CD4-positive, CD25-positive, alpha-beta regulatory T cell (primary cell): ENCODE results near the gene HCN2. TPM values are rescaled to one million over a fixed set of nuclear protein-coding genes. Genes with fewer than 3 reads are reported as not detected.
A peak's percentile ranks its signal among the peaks of the same experiment; 100 is the strongest.

ENCODE experiments used
- ATAC-seq, 2 donors: fragments of 150-1000 bp; cut with Tn5 transposase; one replicate each; pipeline ENCODE4 v1.10.0; 2021; ENCODE audit warnings: low read depth in 2 of 2, moderate number of reproducible peaks in 2 of 2, moderate library complexity in 1 of 2
- DNase-seq, 3 donors: peaks; one replicate each; pipeline versions ENCODE4 v3.0.0 to v3.0.0-alpha.2; 2012 to 2022; ENCODE audit warnings: mixed read lengths in 1 of 3
- H3K27ac ChIP-seq: one replicate; pipeline ENCODE4 v1.7.0; 2013; ENCODE audit warnings: mild to moderate bottlenecking, low read length; ENCODE audit not compliant: insufficient read depth, poor library complexity, severe bottlenecking
- H3K27me3 ChIP-seq: one replicate; pipeline ENCODE4 v1.7.0; 2013; ENCODE audit warnings: low read length; ENCODE audit not compliant: control insufficient read depth, insufficient read depth
- H3K36me3 ChIP-seq: one replicate; pipeline ENCODE4 v1.7.0; 2013; ENCODE audit warnings: mild to moderate bottlenecking, low read length, moderate library complexity; ENCODE audit not compliant: control insufficient read depth, insufficient read depth
- H3K4me1 ChIP-seq: 2 replicates; pipeline ENCODE4 v1.7.0; 2013; ENCODE audit warnings: mild to moderate bottlenecking, low read length; ENCODE audit not compliant: insufficient read depth, control insufficient read depth, poor library complexity, severe bottlenecking
- H3K4me3 ChIP-seq: one replicate; pipeline ENCODE4 v1.7.0; 2013; ENCODE audit warnings: low read depth, mild to moderate bottlenecking, low read length, moderate library complexity
- H3K9me3 ChIP-seq, 2 experiments: 1 replicate in 1 of 2; 2 replicates in 1 of 2; pipeline ENCODE4 v1.7.0; 2013; ENCODE audit warnings: low read length in 2 of 2, mild to moderate bottlenecking in 1 of 2, moderate library complexity in 1 of 2; ENCODE audit not compliant: control insufficient read depth in 2 of 2
- H3K27ac Mint-ChIP-seq, 3 donors: one replicate each; pipeline ENCODE4 v1.8.0; 2020 to 2022; ENCODE audit warnings: mild to moderate bottlenecking in 3 of 3, mixed read lengths in 3 of 3, moderate library complexity in 2 of 3
- H3K27me3 Mint-ChIP-seq: one replicate; pipeline ENCODE4 v1.8.0; 2022; ENCODE audit warnings: mild to moderate bottlenecking, mixed read lengths
- H3K36me3 Mint-ChIP-seq: one replicate; pipeline ENCODE4 v1.8.0; 2020; ENCODE audit warnings: mixed read lengths
- H3K4me1 Mint-ChIP-seq, 4 donors: one replicate each; pipeline ENCODE4 v1.8.0; 2020 to 2022; ENCODE audit warnings: mixed read lengths in 4 of 4, mild to moderate bottlenecking in 1 of 4
- H3K4me3 Mint-ChIP-seq, 4 donors: one replicate each; pipeline ENCODE4 v1.8.0; 2020 to 2022; ENCODE audit warnings: mild to moderate bottlenecking in 4 of 4, mixed read lengths in 4 of 4, moderate library complexity in 3 of 4
- H3K9me3 Mint-ChIP-seq, 7 donors: one replicate each; pipeline ENCODE4 v1.8.0; 2020 to 2022; ENCODE audit warnings: mixed read lengths in 7 of 7, mild to moderate bottlenecking in 3 of 7, moderate library complexity in 2 of 7
- polyA plus RNA-seq, 4 donors: library from polyadenylated mRNA; unstranded; fragments of 300-500 nt; fragmentation: Illumina TruSeq; gene quantifications; one replicate each; pipeline ENCODE4 v1.2.3, GENCODE V29; 2021
- total RNA-seq: library from RNA; stranded (reverse); gene quantifications from one replicate; pipeline ENCODE4 v1.2.3, GENCODE V29; 2022

HCN2 gene
- total and polyA plus RNA-seq, 5 donors from 2014 or later = 1.2 TPM; not detected in 4

DNA sequence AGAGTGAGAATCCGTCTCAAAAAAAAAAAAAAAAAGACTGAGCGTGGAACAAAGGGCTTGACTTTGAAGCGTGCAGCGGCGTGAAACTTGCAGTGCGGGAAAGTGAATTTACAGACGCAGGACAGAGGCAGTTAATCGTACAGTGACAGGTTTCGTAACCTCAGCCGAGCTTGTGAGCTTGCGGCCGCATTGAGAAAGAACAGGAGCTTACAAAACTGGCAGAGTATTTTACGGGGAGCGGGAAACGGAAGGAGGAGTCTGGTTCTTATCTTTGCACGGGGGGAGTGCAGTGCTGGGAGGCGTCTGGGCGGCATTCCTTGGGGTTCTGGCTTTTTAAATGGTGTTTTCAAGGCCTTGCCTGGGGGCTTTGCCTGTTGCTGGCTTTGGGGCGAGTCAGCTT, 23.3 kb upstream of the HCN2 start:
- peaks cover 0 to 4% (median 0%) of the 10 kb centered on the region in 7 donors for H3K9me3 Mint-ChIP-seq
- no peak for ATAC-seq
- H3K27me3 Mint-ChIP-seq = peaks cover 9% of the 10 kb centered on the region
- DNase-seq = no peak
- peaks cover 3% of the 10 kb centered on the region for H3K4me1 ChIP-seq
- peak overlapping the region in 2 of 4 donors; percentile 38 to 46 for H3K4me3 Mint-ChIP-seq
- no peaks in the 10 kb centered on the region for H3K9me3 ChIP-seq
- no peaks in the 10 kb centered on the region for H3K27me3 ChIP-seq
- no peaks in the 10 kb centered on the region for H3K36me3 ChIP-seq
- H3K4me3 ChIP-seq = no peak overlapping the region
- no peak overlapping the region for H3K27ac ChIP-seq
- H3K27ac Mint-ChIP-seq = no peak overlapping the region
- H3K36me3 Mint-ChIP-seq = no peaks in the 10 kb centered on the region
- peaks cover 0 to 12% (median 8%) of the 10 kb centered on the region in 4 donors for H3K4me1 Mint-ChIP-seq

DNA sequence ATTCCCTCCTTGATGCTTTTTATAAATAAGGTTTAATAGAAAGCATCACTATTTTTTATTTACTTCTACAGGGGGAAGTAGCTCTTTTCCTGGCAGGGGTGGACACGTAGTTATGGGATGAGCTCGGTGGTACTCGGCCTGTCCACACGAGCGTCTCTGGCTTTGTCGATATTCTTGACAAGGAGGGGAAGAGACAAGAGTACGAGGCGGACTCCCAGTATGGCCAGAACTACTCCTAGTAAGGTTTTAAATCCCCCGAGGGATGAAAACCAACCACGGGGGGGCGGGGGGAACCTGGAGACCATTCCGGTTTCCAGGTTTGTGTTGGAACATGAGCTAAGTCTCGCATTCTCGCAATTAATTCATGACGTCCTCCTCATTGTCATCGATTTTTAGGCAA, 22.8 kb upstream of the HCN2 start:
- no peak for ATAC-seq
- Histone ChIP-seq H3K4me3 (no peak overlapping the region), H3K4me1 (peaks cover 7% of the 10 kb centered on the region), H3K9me3 (no peaks in the 10 kb centered on the region), H3K36me3 (no peaks in the 10 kb centered on the region), H3K27ac (no peak overlapping the region), H3K27me3 (no peaks in the 10 kb centered on the region)
- peaks cover 0 to 12% (median 9%) of the 10 kb centered on the region in 4 donors for H3K4me1 Mint-ChIP-seq
- peaks cover 9% of the 10 kb centered on the region for H3K27me3 Mint-ChIP-seq
- H3K4me3 Mint-ChIP-seq = peak overlapping the region in 1 of 4 donors; percentile 46
- no peak overlapping the region for H3K27ac Mint-ChIP-seq
- DNase-seq = no peak
- H3K36me3 Mint-ChIP-seq = no peaks in the 10 kb centered on the region
- peaks cover 0 to 4% (median 0%) of the 10 kb centered on the region in 7 donors for H3K9me3 Mint-ChIP-seq

DNA sequence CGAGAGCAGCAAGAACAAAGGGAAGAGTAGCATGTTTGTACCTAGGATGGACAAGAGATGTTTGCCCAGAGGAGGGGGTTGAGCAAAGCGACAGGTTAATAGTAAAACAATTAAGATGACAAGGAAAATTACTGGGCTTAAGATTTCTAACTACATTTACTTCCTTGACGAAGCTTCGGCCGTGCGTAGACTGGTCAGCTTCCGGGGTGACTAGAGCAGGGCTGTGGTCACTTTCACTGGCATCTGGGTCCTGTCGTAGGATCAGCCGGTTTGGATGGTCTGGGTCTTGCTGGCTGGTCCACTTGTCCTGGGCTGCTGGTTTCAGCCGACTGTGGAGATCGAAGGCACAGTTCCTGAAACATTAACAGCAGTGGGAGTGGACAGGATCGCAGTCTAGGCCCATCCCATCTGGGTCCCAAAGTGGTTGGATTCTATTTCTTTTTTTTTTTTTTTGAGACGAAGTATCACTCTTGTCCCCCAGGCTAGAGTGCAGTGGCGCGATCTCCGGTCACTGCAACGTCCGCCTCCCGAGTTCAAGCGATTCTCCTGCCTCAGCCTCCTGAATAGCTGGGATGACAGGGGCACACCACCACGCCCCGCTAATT, 22.3 kb upstream of the HCN2 start:
- no peak for DNase-seq
- H3K4me3 Mint-ChIP-seq = peak overlapping the region in 1 of 4 donors; percentile 46
- no peak overlapping the region for H3K27ac Mint-ChIP-seq
- Histone ChIP-seq H3K4me1 (peaks cover 9% of the 10 kb centered on the region), H3K36me3 (no peaks in the 10 kb centered on the region), H3K4me3 (no peak overlapping the region), H3K9me3 (no peaks in the 10 kb centered on the region), H3K27ac (no peak overlapping the region), H3K27me3 (no peaks in the 10 kb centered on the region)
- no peak for ATAC-seq
- no peaks in the 10 kb centered on the region for H3K36me3 Mint-ChIP-seq
- H3K9me3 Mint-ChIP-seq = peaks cover 0 to 4% (median 0%) of the 10 kb centered on the region in 7 donors
- peaks cover 9% of the 10 kb centered on the region for H3K27me3 Mint-ChIP-seq
- H3K4me1 Mint-ChIP-seq = peaks cover 0 to 14% (median 9%) of the 10 kb centered on the region in 4 donors

- H3K4me1 ChIP-seq = peaks cover 32% of the 10 kb centered on the region
- peaks cover 0 to 34% (median 18%) of the 10 kb centered on the region in 4 donors for H3K4me1 Mint-ChIP-seq
- ATAC-seq (no peak), DNase-seq (no peak)
- no peaks in the 10 kb centered on the region for H3K36me3 ChIP-seq
- H3K27ac ChIP-seq = no peak overlapping the region
- H3K9me3 ChIP-seq = no peaks in the 10 kb centered on the region
- H3K27me3 ChIP-seq = no peaks in the 10 kb centered on the region
- H3K4me3 Mint-ChIP-seq = peak overlapping the region; percentile 78 to 94 (median 85)
- peaks cover 9% of the 10 kb centered on the region for H3K27me3 Mint-ChIP-seq
- peaks cover 0 to 4% (median 0%) of the 10 kb centered on the region in 7 donors for H3K9me3 Mint-ChIP-seq
- peak overlapping the region; percentile 62 to 80 (median 63) for H3K27ac Mint-ChIP-seq
- no peaks in the 10 kb centered on the region for H3K36me3 Mint-ChIP-seq
- no peak overlapping the region for H3K4me3 ChIP-seq
These were observed 19.4 kb upstream of the HCN2 start for GRCh38 chr19:570251-570686.

- Histone ChIP-seq H3K4me3 (peak overlapping the region; percentile 84), H3K4me1 (peaks cover 38% of the 10 kb centered on the region), H3K36me3 (no peaks in the 10 kb centered on the region), H3K9me3 (no peaks in the 10 kb centered on the region), H3K27me3 (no peaks in the 10 kb centered on the region), H3K27ac (peak overlapping the region; percentile 94)
- H3K36me3 Mint-ChIP-seq = no peaks in the 10 kb centered on the region
- DNase-seq = peak; percentile 35 to 76 (median 52)
- H3K4me3 Mint-ChIP-seq = peak overlapping the region; percentile 91 to 99 (median 94)
- H3K4me1 Mint-ChIP-seq = peaks cover 0 to 37% (median 18%) of the 10 kb centered on the region in 4 donors
- peaks cover 9% of the 10 kb centered on the region for H3K27me3 Mint-ChIP-seq
- peak overlapping the region; percentile 94 to 99 (median 98) for H3K27ac Mint-ChIP-seq
- ATAC-seq = no peak
- peaks cover 0 to 4% (median 0%) of the 10 kb centered on the region in 7 donors for H3K9me3 Mint-ChIP-seq
These were observed 18.6 kb upstream of the HCN2 start for GRCh38 chr19:570937-571565.

DNA sequence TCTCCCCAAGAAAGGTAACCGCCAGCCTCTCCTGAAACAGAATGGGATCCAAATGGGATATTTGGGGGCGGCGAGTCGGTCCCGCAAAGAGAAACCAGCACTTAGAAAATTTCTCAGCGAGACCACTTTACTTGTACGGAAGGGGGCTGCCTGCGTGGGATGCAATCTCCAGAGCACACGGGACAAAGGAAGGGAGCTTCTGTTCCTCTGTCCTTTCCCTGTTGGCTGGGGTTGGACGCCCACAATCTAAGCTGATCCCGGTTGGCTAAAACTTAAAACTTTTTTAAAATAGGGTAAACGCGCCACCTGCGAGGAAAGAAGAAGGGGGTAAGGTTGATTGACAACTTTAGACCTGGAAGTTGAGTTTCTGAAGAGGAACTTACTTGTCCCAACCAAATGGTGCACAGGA, 18.1 kb upstream of the HCN2 start:
- no peak for DNase-seq
- ATAC-seq = peak in 1 of 2 donors; percentile 0
- H3K4me3 Mint-ChIP-seq = peak overlapping the region; percentile 91 to 99 (median 94)
- Histone ChIP-seq H3K36me3 (no peaks in the 10 kb centered on the region), H3K9me3 (no peaks in the 10 kb centered on the region), H3K27ac (peak overlapping the region; percentile 94), H3K4me1 (peaks cover 40% of the 10 kb centered on the region), H3K27me3 (no peaks in the 10 kb centered on the region), H3K4me3 (peak overlapping the region; percentile 84)
- H3K36me3 Mint-ChIP-seq = no peaks in the 10 kb centered on the region
- H3K9me3 Mint-ChIP-seq = peaks cover 0 to 4% (median 0%) of the 10 kb centered on the region in 7 donors
- H3K27me3 Mint-ChIP-seq = peaks cover 9% of the 10 kb centered on the region
- peak overlapping the region; percentile 94 to 99 (median 98) for H3K27ac Mint-ChIP-seq
- peaks cover 0 to 41% (median 18%) of the 10 kb centered on the region in 4 donors for H3K4me1 Mint-ChIP-seq

- Mint-ChIP-seq H3K27ac (peak within 1 kb of the TSS; percentile 94 to 99 (median 98)), H3K27me3 (peaks cover 9% of the 10 kb centered on the region), H3K4me3 (peak within 1 kb of the TSS; percentile 92 to 99 (median 95)), H3K9me3 (peaks cover 0 to 4% (median 0%) of the 10 kb centered on the region in 7 donors), H3K36me3 (no peaks in the 10 kb centered on the region), H3K4me1 (peaks cover 0 to 47% (median 18%) of the 10 kb centered on the region in 4 donors)
- no peaks in the 10 kb centered on the region for H3K27me3 ChIP-seq
- peaks cover 40% of the 10 kb centered on the region for H3K4me1 ChIP-seq
- no peaks in the 10 kb centered on the region for H3K36me3 ChIP-seq
- H3K9me3 ChIP-seq = no peaks in the 10 kb centered on the region
- DNase-seq (peak; percentile 98), ATAC-seq (peak; percentile 87 to 90)
- peak within 1 kb of the TSS; percentile 94 for H3K27ac ChIP-seq
- H3K4me3 ChIP-seq = peak within 1 kb of the TSS; percentile 84
These were observed 17.4 kb upstream of the HCN2 start, which contains the start of gene BSG for GRCh38 chr19:572140-572742. BSG (plus strand) TSS chr19:572596; CDS start chr19:572635, 39 bp downstream.
